ENCODE data around the gene KDM4B.
A peak's percentile ranks its signal among the peaks of the same experiment; 100 is the strongest.
"Not testable (repeated sequence)": the region's sequence is repeated elsewhere in the genome, so short reads cannot be mapped to it uniquely, and the experiment has no call there.

The KDM4B gene

GRCh38 chr19:5150902-5151741 is 182.2 kb downstream of the KDM4B start:
- no peak for DNase-seq (ENCODE audit: low read depth)

GRCh38 chr19:5152013-5152763 is 183.3 kb downstream of the KDM4B start:
- DNase-seq (ENCODE audit: low read depth): no peak

- no peak for DNase-seq (ENCODE audit: low read depth)
Measured at GRCh38 chr19:5152767-5153532, 184.0 kb downstream of the KDM4B start.

- no peak for DNase-seq (ENCODE audit: low read depth)
Measured at GRCh38 chr19:5153601-5154128, 184.8 kb downstream of the KDM4B start.

- DNase-seq (ENCODE audit: low read depth): no peak
Measured at GRCh38 chr19:5154129-5154798, 185.4 kb downstream of the KDM4B start.

- no peak for DNase-seq (ENCODE audit: low read depth)
Measured at GRCh38 chr19:5154799-5155426, 186.0 kb downstream of the KDM4B start.

- no peak for DNase-seq (ENCODE audit: low read depth)
Measured at GRCh38 chr19:5155586-5156210, 186.8 kb downstream of the KDM4B start.

- no peak for DNase-seq (ENCODE audit: low read depth)
Measured at GRCh38 chr19:5156231-5156986, 187.5 kb downstream of the KDM4B start.

GRCh38 chr19:5157186-5157585 is 188.3 kb downstream of the KDM4B start:
- no peak for DNase-seq (ENCODE audit: low read depth)

GRCh38 chr19:5158549-5159134 is 189.7 kb downstream of the KDM4B start:
- not testable (repeated sequence) for DNase-seq (ENCODE audit: low read depth)

- DNase-seq (ENCODE audit: low read depth): not testable (repeated sequence)
Measured at GRCh38 chr19:5160158-5160795, 191.4 kb downstream of the KDM4B start.

GRCh38 chr19:5164845-5165696 is 196.2 kb downstream of the KDM4B start:
- DNase-seq (ENCODE audit: low read depth): not testable (repeated sequence)

GRCh38 chr19:5165697-5166019 is 196.7 kb downstream of the KDM4B start:
- no peak for DNase-seq (ENCODE audit: low read depth)

GRCh38 chr19:5166262-5166661 is 197.3 kb downstream of the KDM4B start:
- no peak for DNase-seq (ENCODE audit: low read depth)

GRCh38 chr19:5170329-5170745 is 201.4 kb downstream of the KDM4B start:
- DNase-seq (ENCODE audit: low read depth): peak; percentile 29

GRCh38 chr19:5171711-5172110 is 202.8 kb downstream of the KDM4B start:
- no peak for DNase-seq (ENCODE audit: low read depth)

GRCh38 chr19:5172859-5173630 is 204.1 kb downstream of the KDM4B start:
- no peak for DNase-seq (ENCODE audit: low read depth)
